IPS-20b (cell line): Measurements from ENCODE around the gene TESPA1.

Experiments used
- H3K27ac ChIP-seq: one replicate; pipeline ENCODE4 v1.5.1; 2013; ENCODE audit warnings: low read length
- H3K27me3 ChIP-seq: 2 replicates; pipeline ENCODE4 v1.6.1; 2013; ENCODE audit warnings: mild to moderate bottlenecking, low read length, inconsistent platforms; ENCODE audit not compliant: insufficient read depth
- H3K36me3 ChIP-seq: 2 replicates; pipeline ENCODE4 v1.6.1; 2013; ENCODE audit warnings: low read depth, mild to moderate bottlenecking, inconsistent platforms, low read length, moderate library complexity; ENCODE audit not compliant: insufficient read depth
- H3K4me1 ChIP-seq: 2 replicates; pipeline ENCODE4 v1.6.1; 2013; ENCODE audit warnings: mild to moderate bottlenecking, control low read depth, inconsistent platforms, low read length, moderate library complexity; ENCODE audit not compliant: insufficient read depth
- H3K4me3 ChIP-seq: 2 replicates; pipeline ENCODE4 v1.5.1; 2013; ENCODE audit warnings: mild to moderate bottlenecking, low read length, inconsistent platforms
- H3K9ac ChIP-seq: 2 replicates; pipeline ENCODE4 v1.6.1; 2013; ENCODE audit warnings: low read depth, mild to moderate bottlenecking, inconsistent platforms, low read length, moderate library complexity
- H3K9me3 ChIP-seq: 2 replicates; pipeline ENCODE4 v1.6.1; 2013; ENCODE audit warnings: mild to moderate bottlenecking, low read depth, low read length, inconsistent platforms; ENCODE audit not compliant: insufficient read depth

The TESPA1 gene

GRCh38 chr12:54977857-54978256 lies 6.7 kb downstream of the TESPA1 start:
- H3K9me3 ChIP-seq: no peaks in the 10 kb centered on the region
- no peak overlapping the region for H3K9ac ChIP-seq
- peaks cover 13% of the 10 kb centered on the region; the same call in 1 of the 2 replicates for H3K4me1 ChIP-seq
- no peak overlapping the region for H3K27ac ChIP-seq
- H3K4me3 ChIP-seq: no peak overlapping the region
- no peaks in the 10 kb centered on the region for H3K36me3 ChIP-seq
- H3K27me3 ChIP-seq: no peaks in the 10 kb centered on the region

- Histone ChIP-seq H3K9me3 (no peaks in the 10 kb centered on the region), H3K4me1 (peaks cover 13% of the 10 kb centered on the region; the same call in 1 of the 2 replicates), H3K4me3 (no peak overlapping the region), H3K27ac (no peak overlapping the region), H3K36me3 (no peaks in the 10 kb centered on the region), H3K27me3 (no peaks in the 10 kb centered on the region), H3K9ac (no peak overlapping the region)
These were observed 7.4 kb downstream of the TESPA1 start for GRCh38 chr12:54977155-54977554.

GRCh38 chr12:54975875-54976274 lies 8.7 kb downstream of the TESPA1 start:
- Histone ChIP-seq H3K4me1 (peaks cover 13% of the 10 kb centered on the region; the same call in 1 of the 2 replicates), H3K27ac (no peak overlapping the region), H3K4me3 (no peak overlapping the region), H3K9ac (no peak overlapping the region), H3K9me3 (no peaks in the 10 kb centered on the region), H3K27me3 (no peaks in the 10 kb centered on the region), H3K36me3 (no peaks in the 10 kb centered on the region)

- no peaks in the 10 kb centered on the region for H3K36me3 ChIP-seq
- H3K9ac ChIP-seq: no peak overlapping the region
- no peak overlapping the region for H3K27ac ChIP-seq
- H3K9me3 ChIP-seq: no peaks in the 10 kb centered on the region
- no peak overlapping the region for H3K4me3 ChIP-seq
- H3K4me1 ChIP-seq: peaks cover 13% of the 10 kb centered on the region; the same call in 1 of the 2 replicates
- no peaks in the 10 kb centered on the region for H3K27me3 ChIP-seq
These were observed 9.3 kb downstream of the TESPA1 start for GRCh38 chr12:54975272-54975671.

GRCh38 chr12:54974279-54974678 lies 10.3 kb downstream of the TESPA1 start:
- Histone ChIP-seq H3K36me3 (no peaks in the 10 kb centered on the region), H3K9ac (no peak overlapping the region), H3K9me3 (no peaks in the 10 kb centered on the region), H3K27me3 (no peaks in the 10 kb centered on the region), H3K4me3 (no peak overlapping the region), H3K27ac (no peak overlapping the region), H3K4me1 (peaks cover 13% of the 10 kb centered on the region; the same call in 1 of the 2 replicates)

GRCh38 chr12:54973556-54973955 lies 11.0 kb downstream of the TESPA1 start:
- H3K27me3 ChIP-seq: no peaks in the 10 kb centered on the region
- no peak overlapping the region for H3K9ac ChIP-seq
- H3K36me3 ChIP-seq: no peaks in the 10 kb centered on the region
- H3K4me3 ChIP-seq: no peak overlapping the region
- H3K4me1 ChIP-seq: peaks cover 13% of the 10 kb centered on the region; the same call in 1 of the 2 replicates
- no peaks in the 10 kb centered on the region for H3K9me3 ChIP-seq
- H3K27ac ChIP-seq: no peak overlapping the region

- no peak overlapping the region for H3K9ac ChIP-seq
- H3K4me1 ChIP-seq: peaks cover 2% of the 10 kb centered on the region; the same call in 1 of the 2 replicates
- no peaks in the 10 kb centered on the region for H3K27me3 ChIP-seq
- no peaks in the 10 kb centered on the region for H3K9me3 ChIP-seq
- H3K27ac ChIP-seq: no peak overlapping the region
- H3K36me3 ChIP-seq: no peaks in the 10 kb centered on the region
- no peak overlapping the region for H3K4me3 ChIP-seq
These were observed 13.8 kb downstream of the TESPA1 start for GRCh38 chr12:54970741-54971140.

GRCh38 chr12:54968181-54968730 lies 16.3 kb downstream of the TESPA1 start:
- H3K9ac ChIP-seq: no peak overlapping the region
- no peaks in the 10 kb centered on the region for H3K27me3 ChIP-seq
- H3K9me3 ChIP-seq: no peaks in the 10 kb centered on the region
- no peaks in the 10 kb centered on the region for H3K4me1 ChIP-seq
- no peaks in the 10 kb centered on the region for H3K36me3 ChIP-seq
- H3K4me3 ChIP-seq: no peak overlapping the region
- H3K27ac ChIP-seq: no peak overlapping the region

- no peak overlapping the region for H3K4me3 ChIP-seq
- no peak overlapping the region for H3K9ac ChIP-seq
- no peaks in the 10 kb centered on the region for H3K36me3 ChIP-seq
- no peak overlapping the region for H3K27ac ChIP-seq
- no peaks in the 10 kb centered on the region for H3K27me3 ChIP-seq
- no peaks in the 10 kb centered on the region for H3K4me1 ChIP-seq
- no peaks in the 10 kb centered on the region for H3K9me3 ChIP-seq
These were observed 17.1 kb downstream of the TESPA1 start for GRCh38 chr12:54967461-54967860.

GRCh38 chr12:54961190-54961589 lies 23.4 kb downstream of the TESPA1 start:
- Histone ChIP-seq H3K4me3 (no peak overlapping the region), H3K27ac (no peak overlapping the region), H3K27me3 (no peaks in the 10 kb centered on the region), H3K4me1 (peaks cover 3% of the 10 kb centered on the region; the same call in 1 of the 2 replicates), H3K9me3 (no peaks in the 10 kb centered on the region), H3K9ac (no peak overlapping the region), H3K36me3 (no peaks in the 10 kb centered on the region)

GRCh38 chr12:54959291-54960018 lies 25.1 kb downstream of the TESPA1 start:
- Histone ChIP-seq H3K4me1 (peaks cover 3% of the 10 kb centered on the region; the same call in 1 of the 2 replicates), H3K9me3 (no peaks in the 10 kb centered on the region), H3K27me3 (no peaks in the 10 kb centered on the region), H3K4me3 (no peak overlapping the region), H3K36me3 (no peaks in the 10 kb centered on the region), H3K27ac (no peak overlapping the region), H3K9ac (no peak overlapping the region)

GRCh38 chr12:54958048-54958658 lies 26.4 kb downstream of the TESPA1 start:
- H3K4me3 ChIP-seq: no peak overlapping the region
- H3K9me3 ChIP-seq: no peaks in the 10 kb centered on the region
- no peak overlapping the region for H3K27ac ChIP-seq
- no peak overlapping the region for H3K9ac ChIP-seq
- peaks cover 3% of the 10 kb centered on the region; the same call in 1 of the 2 replicates for H3K4me1 ChIP-seq
- H3K36me3 ChIP-seq: no peaks in the 10 kb centered on the region
- H3K27me3 ChIP-seq: no peaks in the 10 kb centered on the region
